Suprapubic skin (tissue), 4 donors: ENCODE measurements around the gene SEZ6L. TPM values are rescaled to one million over a fixed set of nuclear protein-coding genes. Genes with fewer than 3 reads are reported as not detected.
A peak's percentile ranks its signal among the peaks of the same experiment; 100 is the strongest.

ENCODE experiments used
- DNase-seq, 2 donors: peaks; one replicate each; pipeline ENCODE4 v3.0.0-alpha.2; 2019; ENCODE audit warnings: low spot score in 2 of 2
- H3K27ac ChIP-seq: fragments of 200-600 bp; sonication (generic); one replicate; pipeline ENCODE4 v1.5.1; 2019
- H3K27me3 ChIP-seq: fragments of 200-600 bp; sonication (generic); one replicate; pipeline ENCODE4 v1.5.1; 2019
- H3K36me3 ChIP-seq: fragments of 200-600 bp; sonication (generic); one replicate; pipeline ENCODE4 v1.5.1; 2019
- H3K4me1 ChIP-seq: fragments of 200-600 bp; sonication (generic); one replicate; pipeline ENCODE4 v1.5.1; 2019
- H3K4me3 ChIP-seq: fragments of 200-600 bp; sonication (generic); one replicate; pipeline ENCODE4 v1.5.1; 2019; ENCODE audit warnings: mild to moderate bottlenecking
- H3K9me3 ChIP-seq: fragments of 200-600 bp; sonication (generic); one replicate; pipeline ENCODE4 v1.5.1; 2019
- EP300 ChIP-seq: sonication (generic); formaldehyde crosslinking; IDR thresholded peaks from one replicate; pipeline ENCODE4 v1.6.1; 2017; ENCODE audit warnings: antibody characterized with exemption
- POLR2A ChIP-seq, 2 donors: fragments of 450-650 bp; IDR thresholded peaks; one replicate each; pipeline ENCODE4 v1.6.1; 2017; ENCODE audit warnings: antibody characterized with exemption in 2 of 2, mild to moderate bottlenecking in 2 of 2, moderate library complexity in 2 of 2
- POLR2AphosphoS5 ChIP-seq, 3 donors: sonication (generic); formaldehyde crosslinking; IDR thresholded peaks; one replicate each; pipeline ENCODE4 v1.6.1; 2017; ENCODE audit warnings: antibody characterized with exemption in 3 of 3
- WGBS: methylation state at CpG from one replicate; pipeline ENCODE4 v1.1.5; 2018; 5-methylcytosine and 5-hydroxymethylcytosine counted together
- total RNA-seq, 4 donors: library from RNA; depleted of rRNA; stranded (reverse); fragments of >200 nt; gene quantifications; one replicate each; pipeline ENCODE4 v1.1.0, GENCODE V29; 2016
- TF ChIP-seq, protein P1 (sequence below), 2 donors: fragments of 200-600 bp in 1 of 2; fragments of 450-650 bp in 1 of 2; sonication (generic) in 1 of 2; IDR thresholded peaks; one replicate each; pipeline ENCODE4 v1.5.1; 2016 to 2019; ENCODE audit warnings: antibody characterized with exemption in 2 of 2, mild to moderate bottlenecking in 1 of 2, moderate library complexity in 1 of 2

The SEZ6L gene
- total RNA-seq, 4 donors from 2014 or later: 0.24 to 2.2 (median 0.89) TPM

DNA sequence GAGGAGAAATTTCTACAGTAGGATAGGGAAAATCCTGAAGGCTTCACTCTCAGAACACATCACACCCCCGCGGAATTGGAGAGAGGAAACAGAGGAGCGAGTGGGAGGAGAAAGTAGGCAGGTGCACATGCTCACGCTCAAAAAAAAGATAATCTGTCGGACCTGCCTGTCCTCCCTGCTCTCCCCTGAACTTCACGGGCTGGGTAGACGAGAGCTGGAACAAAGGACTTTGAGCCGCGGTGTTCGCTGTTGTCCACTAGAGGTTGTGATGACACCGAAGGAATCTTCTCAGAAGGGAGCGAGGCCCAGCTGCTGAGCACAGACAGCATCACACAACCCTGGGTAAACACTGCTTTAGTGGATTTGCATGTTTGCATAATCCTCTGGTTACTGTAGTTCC is 5.0 kb downstream of the SEZ6L start:
- peak in 1 of 2 donors; percentile 62 for DNase-seq
- Histone ChIP-seq H3K27ac (no peak overlapping the region), H3K4me3 (no peak overlapping the region), H3K9me3 (no peaks in the 10 kb centered on the region), H3K4me1 (peaks cover 9% of the 10 kb centered on the region), H3K36me3 (no peaks in the 10 kb centered on the region), H3K27me3 (peaks cover 76% of the 10 kb centered on the region)
- 19% methylated on average over 12 of the region's 12 CpGs for WGBS
- no peak for TF ChIP-seq POLR2A (IDR thresholded peaks at IDR 0.05)
- no peak for TF ChIP-seq EP300
- TF ChIP-seq POLR2AphosphoS5 (IDR thresholded peaks at IDR 0.05): no peak
- TF ChIP-seq, protein P1, sequence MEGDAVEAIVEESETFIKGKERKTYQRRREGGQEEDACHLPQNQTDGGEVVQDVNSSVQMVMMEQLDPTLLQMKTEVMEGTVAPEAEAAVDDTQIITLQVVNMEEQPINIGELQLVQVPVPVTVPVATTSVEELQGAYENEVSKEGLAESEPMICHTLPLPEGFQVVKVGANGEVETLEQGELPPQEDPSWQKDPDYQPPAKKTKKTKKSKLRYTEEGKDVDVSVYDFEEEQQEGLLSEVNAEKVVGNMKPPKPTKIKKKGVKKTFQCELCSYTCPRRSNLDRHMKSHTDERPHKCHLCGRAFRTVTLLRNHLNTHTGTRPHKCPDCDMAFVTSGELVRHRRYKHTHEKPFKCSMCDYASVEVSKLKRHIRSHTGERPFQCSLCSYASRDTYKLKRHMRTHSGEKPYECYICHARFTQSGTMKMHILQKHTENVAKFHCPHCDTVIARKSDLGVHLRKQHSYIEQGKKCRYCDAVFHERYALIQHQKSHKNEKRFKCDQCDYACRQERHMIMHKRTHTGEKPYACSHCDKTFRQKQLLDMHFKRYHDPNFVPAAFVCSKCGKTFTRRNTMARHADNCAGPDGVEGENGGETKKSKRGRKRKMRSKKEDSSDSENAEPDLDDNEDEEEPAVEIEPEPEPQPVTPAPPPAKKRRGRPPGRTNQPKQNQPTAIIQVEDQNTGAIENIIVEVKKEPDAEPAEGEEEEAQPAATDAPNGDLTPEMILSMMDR (IDR thresholded peaks at IDR 0.05): no peak

DNA sequence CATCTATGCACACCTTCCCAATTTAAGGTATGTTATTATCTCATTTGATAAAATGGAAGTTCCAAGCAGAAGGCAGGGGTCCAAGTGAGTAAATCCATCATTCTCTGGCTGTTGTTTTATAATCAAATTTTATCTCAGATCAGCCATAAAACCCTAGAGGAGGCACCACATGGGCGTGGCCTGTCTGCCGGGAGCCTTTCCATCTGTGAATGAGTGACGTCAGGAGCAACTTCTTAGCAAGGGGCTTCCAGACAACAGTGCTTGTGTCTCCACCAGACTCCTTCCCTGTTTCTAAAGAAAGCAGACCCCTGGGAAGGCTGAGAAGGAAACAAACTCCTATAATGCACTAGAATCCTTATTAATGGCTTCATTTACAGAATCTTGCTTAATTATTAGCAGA is 13.5 kb downstream of the SEZ6L start:
- 18% methylated on average over 3 of the region's 3 CpGs for WGBS
- no peak for TF ChIP-seq POLR2A (IDR thresholded peaks at IDR 0.05)
- TF ChIP-seq POLR2AphosphoS5 (IDR thresholded peaks at IDR 0.05): no peak
- TF ChIP-seq, protein P1 (IDR thresholded peaks at IDR 0.05): no peak
- no peak for TF ChIP-seq EP300
- H3K27me3 ChIP-seq: peaks cover 53% of the 10 kb centered on the region
- H3K9me3 ChIP-seq: no peaks in the 10 kb centered on the region
- DNase-seq: no peak
- no peak overlapping the region for H3K27ac ChIP-seq
- no peaks in the 10 kb centered on the region for H3K4me1 ChIP-seq
- H3K4me3 ChIP-seq: no peak overlapping the region
- no peaks in the 10 kb centered on the region for H3K36me3 ChIP-seq

DNA sequence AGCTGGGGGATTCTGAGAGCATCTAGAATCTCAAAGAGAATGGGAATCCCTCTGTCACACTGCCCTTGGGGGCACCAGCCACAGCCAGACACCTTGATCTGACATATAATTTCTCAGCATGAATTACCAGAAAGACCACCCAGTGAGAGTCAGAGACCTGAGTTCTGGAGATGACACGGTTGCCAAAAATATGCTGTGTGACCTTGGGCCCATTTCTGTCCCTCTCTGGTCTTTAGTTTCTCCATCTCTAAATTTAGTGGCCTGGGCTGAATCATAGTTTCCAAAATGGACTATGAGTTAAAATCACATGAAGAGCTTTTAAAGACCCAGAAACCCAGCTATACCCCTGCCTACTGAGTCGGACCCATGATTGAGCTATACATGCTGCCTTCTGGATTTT is 15.9 kb downstream of the SEZ6L start:
- Histone ChIP-seq H3K4me1 (no peaks in the 10 kb centered on the region), H3K27me3 (peaks cover 41% of the 10 kb centered on the region), H3K4me3 (no peak overlapping the region), H3K27ac (no peak overlapping the region), H3K9me3 (no peaks in the 10 kb centered on the region), H3K36me3 (no peaks in the 10 kb centered on the region)
- DNase-seq: no peak
- WGBS: 96% methylated on average over 2 of the region's 2 CpGs
- TF ChIP-seq POLR2A (IDR thresholded peaks at IDR 0.05) (no peak), EP300 (no peak), POLR2AphosphoS5 (IDR thresholded peaks at IDR 0.05) (no peak)
- TF ChIP-seq, protein P1 (IDR thresholded peaks at IDR 0.05): no peak

- Histone ChIP-seq H3K36me3 (no peaks in the 10 kb centered on the region), H3K27ac (no peak overlapping the region), H3K27me3 (peaks cover 34% of the 10 kb centered on the region), H3K4me3 (no peak overlapping the region), H3K9me3 (no peaks in the 10 kb centered on the region), H3K4me1 (no peaks in the 10 kb centered on the region)
- WGBS: 66% methylated on average over 4 of the region's 4 CpGs
- TF ChIP-seq POLR2AphosphoS5 (IDR thresholded peaks at IDR 0.05) (no peak), EP300 (no peak), POLR2A (IDR thresholded peaks at IDR 0.05) (no peak)
- TF ChIP-seq, protein P1 (IDR thresholded peaks at IDR 0.05): no peak
- no peak for DNase-seq
Observed at GRCh38 chr22:26188341-26188740, 19.1 kb downstream of the SEZ6L start.

GRCh38 chr22:26194313-26194712 is 25.1 kb downstream of the SEZ6L start:
- H3K9me3 ChIP-seq: no peaks in the 10 kb centered on the region
- H3K36me3 ChIP-seq: no peaks in the 10 kb centered on the region
- peaks cover 6% of the 10 kb centered on the region for H3K27me3 ChIP-seq
- no peak for DNase-seq
- H3K4me3 ChIP-seq: no peak overlapping the region
- WGBS: 61% methylated on average over 3 of the region's 3 CpGs
- H3K4me1 ChIP-seq: no peaks in the 10 kb centered on the region
- TF ChIP-seq, protein P1 (IDR thresholded peaks at IDR 0.05): no peak
- TF ChIP-seq POLR2A (IDR thresholded peaks at IDR 0.05) (no peak), EP300 (no peak), POLR2AphosphoS5 (IDR thresholded peaks at IDR 0.05) (no peak)
- no peak overlapping the region for H3K27ac ChIP-seq
